22Rv1 (cell line): ENCODE data around the gene OR1L4.

Source experiments
- H3K27ac ChIP-seq: fragments of 450-650 bp; 2 replicates; pipeline ENCODE4 v1.5.1; 2017
- CTCF ChIP-seq: fragments of 450-650 bp; IDR thresholded peaks from 2 replicates; pipeline ENCODE4 v1.5.1; 2017; ENCODE audit warnings: mild to moderate bottlenecking
- ZFX ChIP-seq: fragments of 450-650 bp; IDR thresholded peaks from 2 replicates; pipeline ENCODE4 v1.6.1; 2017; ENCODE audit warnings: antibody characterized with exemption, borderline replicate concordance

OR1L4 gene

GRCh38 chr9:122767817-122768216, 44.0 kb downstream of the OR1L4 start:
- no peak overlapping the region for H3K27ac ChIP-seq
- TF ChIP-seq ZFX = no peak
- TF ChIP-seq CTCF = no peak
